ENCODE results near the gene LIPM. TPM values are rescaled to one million over a fixed set of nuclear protein-coding genes. Genes with fewer than 3 reads are reported as not detected.

The LIPM gene
- total RNA-seq, 4 donors from 2014 or later: 16.7 to 34.9 (median 29.4) TPM

GRCh38 chr10:88781206-88781605, 21.3 kb upstream of the LIPM start:
- Histone ChIP-seq H3K36me3 (no peaks in the 10 kb centered on the region), H3K4me3 (no peak overlapping the region), H3K27ac (no peak overlapping the region), H3K9me3 (no peaks in the 10 kb centered on the region), H3K4me1 (no peaks in the 10 kb centered on the region), H3K27me3 (no peaks in the 10 kb centered on the region)
- DNase-seq (ENCODE audit: low spot score in 2 of 2): no peak
- TF ChIP-seq POLR2A (IDR thresholded peaks at IDR 0.05): no peak
- no peak for TF ChIP-seq EP300 (IDR thresholded peaks at IDR 0.05)
- TF ChIP-seq POLR2AphosphoS5 (IDR thresholded peaks at IDR 0.05): no peak
- TF ChIP-seq CTCF (IDR thresholded peaks at IDR 0.05): no peak
- WGBS: 44% methylated on average over 2 of the region's 2 CpGs

GRCh38 chr10:88782222-88782621, 20.3 kb upstream of the LIPM start:
- H3K4me1 ChIP-seq: no peaks in the 10 kb centered on the region
- H3K36me3 ChIP-seq: no peaks in the 10 kb centered on the region
- WGBS: 74% methylated on average over 3 of the region's 3 CpGs
- no peaks in the 10 kb centered on the region for H3K27me3 ChIP-seq
- TF ChIP-seq POLR2AphosphoS5 (IDR thresholded peaks at IDR 0.05) (no peak), POLR2A (IDR thresholded peaks at IDR 0.05) (no peak), EP300 (IDR thresholded peaks at IDR 0.05) (no peak), CTCF (IDR thresholded peaks at IDR 0.05) (no peak)
- H3K9me3 ChIP-seq: no peaks in the 10 kb centered on the region
- H3K27ac ChIP-seq: no peak overlapping the region
- DNase-seq (ENCODE audit: low spot score in 2 of 2): no peak
- no peak overlapping the region for H3K4me3 ChIP-seq

GRCh38 chr10:88783724-88784123, 18.8 kb upstream of the LIPM start:
- H3K4me3 ChIP-seq: no peak overlapping the region
- no peaks in the 10 kb centered on the region for H3K4me1 ChIP-seq
- no peaks in the 10 kb centered on the region for H3K27me3 ChIP-seq
- no peaks in the 10 kb centered on the region for H3K9me3 ChIP-seq
- no peaks in the 10 kb centered on the region for H3K36me3 ChIP-seq
- DNase-seq (ENCODE audit: low spot score in 2 of 2): no peak
- no peak overlapping the region for H3K27ac ChIP-seq
- TF ChIP-seq CTCF (IDR thresholded peaks at IDR 0.05) (no peak), POLR2AphosphoS5 (IDR thresholded peaks at IDR 0.05) (no peak), EP300 (IDR thresholded peaks at IDR 0.05) (no peak), POLR2A (IDR thresholded peaks at IDR 0.05) (no peak)
- 71% methylated on average over 3 of the region's 3 CpGs for WGBS

GRCh38 chr10:88786032-88786770, 16.3 kb upstream of the LIPM start:
- Histone ChIP-seq H3K27me3 (no peaks in the 10 kb centered on the region), H3K4me3 (no peak overlapping the region), H3K36me3 (no peaks in the 10 kb centered on the region), H3K27ac (no peak overlapping the region), H3K4me1 (no peaks in the 10 kb centered on the region), H3K9me3 (no peaks in the 10 kb centered on the region)
- TF ChIP-seq EP300 (IDR thresholded peaks at IDR 0.05): no peak
- TF ChIP-seq CTCF (IDR thresholded peaks at IDR 0.05): no peak
- no peak for TF ChIP-seq POLR2AphosphoS5 (IDR thresholded peaks at IDR 0.05)
- TF ChIP-seq POLR2A (IDR thresholded peaks at IDR 0.05): no peak
- DNase-seq (ENCODE audit: low spot score in 2 of 2): no peak
- WGBS: 78% methylated on average over 10 of the region's 10 CpGs

- Histone ChIP-seq H3K27ac (no peak overlapping the region), H3K36me3 (no peaks in the 10 kb centered on the region), H3K4me3 (no peak overlapping the region), H3K9me3 (no peaks in the 10 kb centered on the region), H3K27me3 (no peaks in the 10 kb centered on the region), H3K4me1 (no peaks in the 10 kb centered on the region)
- DNase-seq (ENCODE audit: low spot score in 2 of 2): no peak
- WGBS: 46% methylated on average over 5 of the region's 5 CpGs
- TF ChIP-seq POLR2A (IDR thresholded peaks at IDR 0.05) (no peak), POLR2AphosphoS5 (IDR thresholded peaks at IDR 0.05) (no peak), EP300 (IDR thresholded peaks at IDR 0.05) (no peak), CTCF (IDR thresholded peaks at IDR 0.05) (no peak)
These were observed 15.1 kb upstream of the LIPM start for GRCh38 chr10:88787463-88787862.

Measured in suprapubic skin (tissue), 4 donors.